ENCODE results near the gene RICTOR.

The RICTOR gene

DNA sequence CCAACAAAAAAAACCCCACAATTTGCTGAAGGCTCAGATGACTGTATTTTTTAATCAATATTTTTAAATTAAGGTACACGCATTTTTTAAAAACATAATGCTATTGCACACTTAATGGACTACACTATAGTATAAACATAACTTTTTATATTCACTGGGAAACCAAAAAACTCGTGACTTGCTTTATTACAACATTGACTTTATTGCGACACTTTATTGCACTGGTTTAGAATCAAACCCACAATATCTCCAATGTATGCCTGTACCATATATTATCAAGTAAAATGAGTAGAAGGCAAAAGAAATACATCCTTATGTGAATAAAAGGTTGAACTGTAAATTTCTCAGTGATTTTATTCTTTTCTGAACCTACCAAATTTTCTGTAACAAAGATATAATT, 53.7 kb downstream of the RICTOR start:
- Histone ChIP-seq H3K79me2 (ENCODE audit: control insufficient read depth, insufficient read depth, low read length) (peaks cover 3% of the 10 kb centered on the region), H3K4me2 (ENCODE audit: low read length) (no peak overlapping the region), H4K8ac (ENCODE audit: low read depth, low read length) (no peak overlapping the region), H2BK5ac (ENCODE audit: low read length) (no peak overlapping the region), H3K4me1 (ENCODE audit: control insufficient read depth, low read depth, low read length) (peaks cover 10% of the 10 kb centered on the region), H3K9ac (ENCODE audit: low read length) (no peak overlapping the region), H3K56ac (ENCODE audit: low read length) (no peak overlapping the region), H3K23ac (ENCODE audit: low read length) (no peak overlapping the region), H4K5ac (ENCODE audit: low read length) (no peak overlapping the region), H2BK15ac (replicated peaks; ENCODE audit: low read depth) (no peak overlapping the region), H2AK5ac (ENCODE audit: low read length) (no peak overlapping the region), H3K18ac (ENCODE audit: low read length) (no peak overlapping the region), H3K36me3 (ENCODE audit: control insufficient read depth, insufficient read depth, low read length) (no peaks in the 10 kb centered on the region), H3K27ac (ENCODE audit: low read depth, low read length) (no peak overlapping the region), H3K27me3 (ENCODE audit: insufficient read depth, low read length, poor library complexity) (no peaks in the 10 kb centered on the region), H3K79me1 (ENCODE audit: low read length) (peaks cover 4% of the 10 kb centered on the region), H3K4me3 (ENCODE audit: low read length) (no peak overlapping the region), H2BK120ac (ENCODE audit: low read depth, low read length) (no peak overlapping the region), H3K4ac (ENCODE audit: low read depth, low read length) (no peak overlapping the region)
- DNase-seq = no peak
- no CpG with 5 or more reads among the region's 3 CpGs for WGBS (ENCODE audit: extremely low coverage, insufficient coverage, low lambda C conversion rate)

- Histone ChIP-seq H3K27me3 (ENCODE audit: insufficient read depth, low read length, poor library complexity) (no peaks in the 10 kb centered on the region), H3K4ac (ENCODE audit: low read depth, low read length) (no peak overlapping the region), H2BK15ac (replicated peaks; ENCODE audit: low read depth) (no peak overlapping the region), H3K9ac (ENCODE audit: low read length) (no peak overlapping the region), H4K8ac (ENCODE audit: low read depth, low read length) (no peak overlapping the region), H3K56ac (ENCODE audit: low read length) (no peak overlapping the region), H3K36me3 (ENCODE audit: control insufficient read depth, insufficient read depth, low read length) (no peaks in the 10 kb centered on the region), H2AK5ac (ENCODE audit: low read length) (no peak overlapping the region), H3K4me3 (ENCODE audit: low read length) (no peak overlapping the region), H3K4me2 (ENCODE audit: low read length) (no peak overlapping the region), H4K5ac (ENCODE audit: low read length) (no peak overlapping the region), H2BK120ac (ENCODE audit: low read depth, low read length) (no peak overlapping the region), H3K23ac (ENCODE audit: low read length) (no peak overlapping the region), H3K27ac (ENCODE audit: low read depth, low read length) (no peak overlapping the region), H3K4me1 (ENCODE audit: control insufficient read depth, low read depth, low read length) (peaks cover 10% of the 10 kb centered on the region), H3K79me2 (ENCODE audit: control insufficient read depth, insufficient read depth, low read length) (peaks cover 3% of the 10 kb centered on the region), H3K79me1 (ENCODE audit: low read length) (peaks cover 4% of the 10 kb centered on the region), H3K18ac (ENCODE audit: low read length) (no peak overlapping the region), H2BK5ac (ENCODE audit: low read length) (no peak overlapping the region)
- no CpG with 5 or more reads among the region's 4 CpGs for WGBS (ENCODE audit: extremely low coverage, insufficient coverage, low lambda C conversion rate)
- no peak for DNase-seq
Measured at GRCh38 chr5:39019254-39019653, 54.9 kb downstream of the RICTOR start.

- DNase-seq = no peak
- no peak overlapping the region for H2BK120ac ChIP-seq (ENCODE audit: low read depth, low read length)
- peaks cover 2% of the 10 kb centered on the region for H3K79me2 ChIP-seq (ENCODE audit: control insufficient read depth, insufficient read depth, low read length)
- H3K27me3 ChIP-seq (ENCODE audit: insufficient read depth, low read length, poor library complexity) = no peaks in the 10 kb centered on the region
- no peak overlapping the region for H3K27ac ChIP-seq (ENCODE audit: low read depth, low read length)
- H2BK15ac ChIP-seq (replicated peaks; ENCODE audit: low read depth) = no peak overlapping the region
- H2BK5ac ChIP-seq (ENCODE audit: low read length) = no peak overlapping the region
- 100% methylated on average over 1 of the region's 2 CpGs for WGBS (ENCODE audit: extremely low coverage, insufficient coverage, low lambda C conversion rate)
- no peak overlapping the region for H3K4ac ChIP-seq (ENCODE audit: low read depth, low read length)
- peaks cover 3% of the 10 kb centered on the region for H3K79me1 ChIP-seq (ENCODE audit: low read length)
- no peaks in the 10 kb centered on the region for H3K36me3 ChIP-seq (ENCODE audit: control insufficient read depth, insufficient read depth, low read length)
- no peak overlapping the region for H3K18ac ChIP-seq (ENCODE audit: low read length)
- no peak overlapping the region for H3K23ac ChIP-seq (ENCODE audit: low read length)
- H3K56ac ChIP-seq (ENCODE audit: low read length) = no peak overlapping the region
- no peak overlapping the region for H3K4me3 ChIP-seq (ENCODE audit: low read length)
- no peak overlapping the region for H4K8ac ChIP-seq (ENCODE audit: low read depth, low read length)
- no peak overlapping the region for H2AK5ac ChIP-seq (ENCODE audit: low read length)
- no peak overlapping the region for H3K4me2 ChIP-seq (ENCODE audit: low read length)
- no peak overlapping the region for H3K9ac ChIP-seq (ENCODE audit: low read length)
- H4K5ac ChIP-seq (ENCODE audit: low read length) = no peak overlapping the region
- peaks cover 9% of the 10 kb centered on the region for H3K4me1 ChIP-seq (ENCODE audit: control insufficient read depth, low read depth, low read length)
Measured at GRCh38 chr5:39017504-39017903, 56.7 kb downstream of the RICTOR start.

DNA sequence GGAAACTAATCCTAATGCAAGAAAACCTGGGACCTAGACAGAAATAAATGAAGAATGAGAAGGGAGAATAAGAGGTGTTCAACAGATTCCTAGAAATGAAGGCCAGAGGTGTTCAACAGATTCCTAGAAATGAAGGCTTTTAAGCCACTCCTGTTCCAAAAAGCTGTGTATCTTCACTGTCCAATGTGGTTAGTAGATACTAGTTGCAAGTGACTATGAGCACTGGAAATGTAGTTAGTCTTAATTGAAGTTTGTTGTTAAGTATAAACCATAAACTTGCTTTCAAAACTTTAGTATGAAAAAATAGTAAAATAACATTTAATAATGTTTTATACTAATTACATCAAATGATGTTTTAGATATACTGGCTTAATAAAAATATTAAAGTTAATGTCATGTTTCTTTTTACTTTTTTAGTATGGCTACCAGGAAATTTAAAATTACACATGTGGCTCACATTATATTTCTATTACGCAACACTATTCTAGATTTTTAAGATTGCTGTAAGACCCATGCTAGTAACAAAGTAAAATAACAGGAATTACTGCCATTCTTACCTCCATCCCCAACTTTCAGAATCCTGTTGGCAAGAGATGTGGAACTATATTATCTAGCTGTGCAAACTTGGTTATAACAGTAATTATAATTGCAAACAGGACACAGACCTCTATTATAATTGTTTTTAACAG, 57.5 kb downstream of the RICTOR start:
- Histone ChIP-seq H3K27ac (ENCODE audit: low read depth, low read length) (no peak overlapping the region), H2BK15ac (replicated peaks; ENCODE audit: low read depth) (no peak overlapping the region), H3K4me2 (ENCODE audit: low read length) (no peak overlapping the region), H3K27me3 (ENCODE audit: insufficient read depth, low read length, poor library complexity) (no peaks in the 10 kb centered on the region), H3K79me1 (ENCODE audit: low read length) (no peaks in the 10 kb centered on the region), H2BK5ac (ENCODE audit: low read length) (no peak overlapping the region), H3K18ac (ENCODE audit: low read length) (no peak overlapping the region), H3K23ac (ENCODE audit: low read length) (no peak overlapping the region), H2BK120ac (ENCODE audit: low read depth, low read length) (no peak overlapping the region), H3K4me1 (ENCODE audit: control insufficient read depth, low read depth, low read length) (peaks cover 4% of the 10 kb centered on the region), H3K36me3 (ENCODE audit: control insufficient read depth, insufficient read depth, low read length) (no peaks in the 10 kb centered on the region), H3K4me3 (ENCODE audit: low read length) (no peak overlapping the region), H4K5ac (ENCODE audit: low read length) (no peak overlapping the region), H2AK5ac (ENCODE audit: low read length) (no peak overlapping the region), H3K56ac (ENCODE audit: low read length) (no peak overlapping the region), H3K4ac (ENCODE audit: low read depth, low read length) (no peak overlapping the region), H4K8ac (ENCODE audit: low read depth, low read length) (no peak overlapping the region), H3K9ac (ENCODE audit: low read length) (no peak overlapping the region), H3K79me2 (ENCODE audit: control insufficient read depth, insufficient read depth, low read length) (no peaks in the 10 kb centered on the region)
- no peak for DNase-seq
- WGBS (ENCODE audit: extremely low coverage, insufficient coverage, low lambda C conversion rate) = no CpG with 5 or more reads among the region's 1 CpG

- H3K9ac ChIP-seq (ENCODE audit: low read length) = no peak overlapping the region
- no peak overlapping the region for H3K4me2 ChIP-seq (ENCODE audit: low read length)
- no peak overlapping the region for H3K23ac ChIP-seq (ENCODE audit: low read length)
- no peak overlapping the region for H3K4me3 ChIP-seq (ENCODE audit: low read length)
- H3K79me2 ChIP-seq (ENCODE audit: control insufficient read depth, insufficient read depth, low read length) = no peaks in the 10 kb centered on the region
- no peak overlapping the region for H3K27ac ChIP-seq (ENCODE audit: low read depth, low read length)
- DNase-seq = no peak
- H4K8ac ChIP-seq (ENCODE audit: low read depth, low read length) = no peak overlapping the region
- H3K18ac ChIP-seq (ENCODE audit: low read length) = no peak overlapping the region
- no peak overlapping the region for H3K4ac ChIP-seq (ENCODE audit: low read depth, low read length)
- H3K79me1 ChIP-seq (ENCODE audit: low read length) = no peaks in the 10 kb centered on the region
- WGBS (ENCODE audit: extremely low coverage, insufficient coverage, low lambda C conversion rate) = 100% methylated on average over 1 of the region's 4 CpGs
- no peak overlapping the region for H2BK15ac ChIP-seq (replicated peaks; ENCODE audit: low read depth)
- H3K4me1 ChIP-seq (ENCODE audit: control insufficient read depth, low read depth, low read length) = no peaks in the 10 kb centered on the region
- H4K5ac ChIP-seq (ENCODE audit: low read length) = no peak overlapping the region
- H2AK5ac ChIP-seq (ENCODE audit: low read length) = no peak overlapping the region
- no peak overlapping the region for H3K56ac ChIP-seq (ENCODE audit: low read length)
- H3K36me3 ChIP-seq (ENCODE audit: control insufficient read depth, insufficient read depth, low read length) = no peaks in the 10 kb centered on the region
- H3K27me3 ChIP-seq (ENCODE audit: insufficient read depth, low read length, poor library complexity) = no peaks in the 10 kb centered on the region
- H2BK5ac ChIP-seq (ENCODE audit: low read length) = no peak overlapping the region
- no peak overlapping the region for H2BK120ac ChIP-seq (ENCODE audit: low read depth, low read length)
Measured at GRCh38 chr5:39015743-39016586, 58.2 kb downstream of the RICTOR start.

Measured in mesendoderm (in vitro differentiated cells).